ENCODE results near the gene DTD1.

DNA sequence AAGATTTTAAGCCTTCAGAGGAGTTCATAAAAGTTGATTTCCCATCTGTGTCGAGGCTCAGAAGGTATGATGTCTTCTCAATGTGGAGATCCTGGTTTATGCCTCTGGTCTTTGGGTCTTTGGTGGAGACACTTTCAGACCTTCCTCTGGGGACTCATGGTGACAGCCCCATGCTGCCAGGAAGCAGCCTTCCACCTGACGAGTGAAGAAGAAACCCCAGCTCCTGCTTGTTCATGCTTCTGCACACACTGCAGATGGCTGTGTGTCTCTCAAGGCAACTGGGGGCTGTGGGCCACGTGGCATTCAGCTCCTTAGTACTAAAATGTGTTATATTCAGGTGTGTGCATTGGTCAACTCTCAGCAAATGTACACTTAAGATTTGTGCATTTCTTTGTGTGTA, 220.9 kb downstream of the DTD1 start:
- TF ChIP-seq GABPA (IDR thresholded peaks at IDR 0.05; ENCODE audit: low read depth) (no peak), CTCF (IDR thresholded peaks at IDR 0.05) (no peak), GATA2 (CRISPR knock-in tag; IDR thresholded peaks at IDR 0.05) (no peak)
- TF ChIP-seq, protein P1, sequence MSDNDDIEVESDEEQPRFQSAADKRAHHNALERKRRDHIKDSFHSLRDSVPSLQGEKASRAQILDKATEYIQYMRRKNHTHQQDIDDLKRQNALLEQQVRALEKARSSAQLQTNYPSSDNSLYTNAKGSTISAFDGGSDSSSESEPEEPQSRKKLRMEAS (IDR thresholded peaks at IDR 0.05; ENCODE audit: low read depth), result no peak
